K562 (cell line): ENCODE data around the gene KRTAP16-1. TPM values are rescaled to one million over a fixed set of nuclear protein-coding genes. Genes with fewer than 3 reads are reported as not detected.

Experiments
- ATAC-seq: fragments of 200-7000 bp; cut with Tn5 transposase; 3 replicates; pipeline ENCODE4 v1.9.1; 2020; ENCODE audit warnings: moderate library complexity
- BruUV-seq: library from RNA; stranded (reverse); fragments of 400-500 nt; replicated peaks from 2 replicates; lab custom pipeline; 2021; lab: Mats Ljungman, UMichigan
- CTCF ChIA-PET: fragments of 300-600 bp; formaldehyde crosslinking; extraction: SDS; loops from one replicate; lab custom pipeline; 2021; ENCODE audit warnings: low intra/inter-chr PET ratio; lab: Yijun Ruan, JAX
- POLR2A ChIA-PET: fragments of 300-600, 350-650 bp; sonication (Branson Sonifier 250); formaldehyde crosslinking; extraction: SDS; loops from one replicate; lab custom pipeline; 2021; ENCODE audit warnings: antibody characterized with exemption, inconsistent platforms; lab: Yijun Ruan, JAX
- DNase-seq, 4 experiments: peaks; one replicate each; pipeline versions ENCODE4 v3.0.0 to v3.0.0-alpha.2; 2011 to 2018; ENCODE audit warnings: low spot score in 3 of 4, mixed read lengths in 3 of 4; ENCODE audit errors: extremely low read depth in 1 of 4
- FAIRE-seq: peaks from 2 replicates; lab custom pipeline; 2011; peaks lifted over from hg19 to GRCh38; lab: Jason Lieb, UNC
- H2AFZ ChIP-seq: 2 replicates; pipeline ENCODE4 v1.6.0; 2011; ENCODE audit warnings: low read depth, low read length, control low read depth, inconsistent platforms
- H3K27ac ChIP-seq: fragments of 200-600 bp; 3 replicates; pipeline ENCODE4 v1.8.0; 2011; ENCODE audit warnings: low read depth, mild to moderate bottlenecking, control low read depth, inconsistent platforms, low read length, moderate library complexity, mixed read lengths; ENCODE audit errors: extremely low read depth
- H3K27me3 ChIP-seq, 2 experiments: fragments of 300-600 bp in 1 of 2; 2 replicates in 1 of 2; 3 replicates in 1 of 2; pipeline versions ENCODE4 v1.6.0 to v1.8.0; 2011; ENCODE audit warnings: inconsistent platforms in 2 of 2, low read length in 2 of 2, mild to moderate bottlenecking in 1 of 2, mixed read lengths in 1 of 2, moderate library complexity in 1 of 2; ENCODE audit not compliant: control insufficient read depth in 2 of 2, insufficient read depth in 2 of 2
- H3K36me3 ChIP-seq: fragments of 300-600 bp; 3 replicates; pipeline ENCODE4 v1.8.0; 2011; ENCODE audit warnings: mild to moderate bottlenecking, low read length, inconsistent platforms; ENCODE audit not compliant: control insufficient read depth, insufficient read depth
- H3K4me1 ChIP-seq, 2 experiments: fragments of 200-600 bp in 1 of 2; replicated peaks in 1 of 2; 2 replicates in 1 of 2; 3 replicates in 1 of 2; pipeline versions ENCODE4 v1.5.1 to v1.8.0; 2011; ENCODE audit warnings: inconsistent platforms in 2 of 2, low read length in 2 of 2, mild to moderate bottlenecking in 1 of 2, mixed read lengths in 1 of 2, moderate library complexity in 1 of 2; ENCODE audit not compliant: control insufficient read depth in 2 of 2, insufficient read depth in 2 of 2
- H3K4me2 ChIP-seq: 2 replicates; pipeline ENCODE4 v1.6.1; 2011; ENCODE audit warnings: low read length, control low read depth, inconsistent platforms, mixed read lengths; ENCODE audit not compliant: insufficient read depth
- H3K4me3 ChIP-seq: fragments of 200-600 bp; sonication (generic), shearing (Covaris generic); 2 replicates; pipeline ENCODE4 v1.5.1; 2016; ENCODE audit warnings: control low read depth, inconsistent platforms
- H3K79me2 ChIP-seq: fragments of 200-600 bp; 3 replicates; pipeline ENCODE4 v1.8.0; 2011; ENCODE audit warnings: low read length, inconsistent platforms; ENCODE audit not compliant: control insufficient read depth, insufficient read depth
- H3K9ac ChIP-seq, 2 experiments: 2 replicates each; pipeline versions ENCODE4 v1.6.0 to v1.6.1; 2011; ENCODE audit warnings: low read depth in 2 of 2, low read length in 2 of 2, control low read depth in 1 of 2, inconsistent platforms in 1 of 2, mild to moderate bottlenecking in 1 of 2, mixed read lengths in 1 of 2; ENCODE audit not compliant: insufficient read depth in 1 of 2
- H3K9me1 ChIP-seq: one replicate; pipeline ENCODE4 v1.6.0; 2011; ENCODE audit warnings: inconsistent platforms, mild to moderate bottlenecking, low read length, moderate library complexity; ENCODE audit not compliant: control insufficient read depth, insufficient read depth
- H3K9me3 ChIP-seq: replicated peaks from 2 replicates; pipeline ENCODE4 v1.5.1; 2011; ENCODE audit warnings: low read depth, low read length, inconsistent platforms; ENCODE audit not compliant: control insufficient read depth, insufficient read depth
- H4K20me1 ChIP-seq: replicated peaks from 2 replicates; pipeline ENCODE4 v1.6.1; 2011; ENCODE audit warnings: low read length, inconsistent platforms, mixed read lengths; ENCODE audit not compliant: control insufficient read depth, insufficient read depth
- ARID2 ChIP-seq: fragments of 450-650 bp; IDR thresholded peaks from 2 replicates; pipeline ENCODE4 v1.6.1; 2017; ENCODE audit warnings: antibody characterized with exemption, mild to moderate bottlenecking
- ARNT ChIP-seq, 2 experiments: fragments of 450-650 bp; IDR thresholded peaks; 2 replicates each; pipeline ENCODE4 v1.6.1; 2016; ENCODE audit warnings: mild to moderate bottlenecking in 1 of 2
- CEBPB ChIP-seq: fragments of 450-650 bp; IDR thresholded peaks from 2 replicates; pipeline ENCODE4 v1.6.1; 2016; ENCODE audit warnings: missing genetic modification characterization, missing compliant biosample characterization
- CTCF ChIP-seq, 3 experiments: IDR thresholded peaks in 2 of 3; conservative IDR thresholded peaks in 1 of 3; 2 replicates each; pipeline ENCODE4 v1.5.1; 2011 to 2012; ENCODE audit warnings: low read length in 3 of 3, mild to moderate bottlenecking in 3 of 3, control low read depth in 2 of 3, improper control_type of control experiment in 1 of 3, inconsistent platforms in 1 of 3, low read depth in 1 of 3, mixed read lengths in 1 of 3, moderate library complexity in 1 of 3; ENCODE audit not compliant: insufficient read depth in 2 of 3
- DMBX1 ChIP-seq: fragments of 250-450 bp; sonication (Bioruptor Pico); IDR thresholded peaks from 2 replicates; pipeline ENCODE4 v1.8.0; 2022; ENCODE audit warnings: inconsistent platforms, mild to moderate bottlenecking, moderate library complexity, borderline replicate concordance
- ELF1 ChIP-seq: fragments of 200-800 bp; sonication (Bioruptor generic); IDR thresholded peaks from 2 replicates; pipeline ENCODE4 v1.6.1; 2016; ENCODE audit warnings: missing genetic modification characterization, missing compliant biosample characterization
- GTF2F1 ChIP-seq: IDR thresholded peaks from 2 replicates; pipeline ENCODE4 v1.6.1; 2011; ENCODE audit warnings: low read depth, low read length, improper control_type of control experiment
- MLX ChIP-seq, 2 experiments: fragments of 450-650 bp in 1 of 2; sonication (generic) in 1 of 2; formaldehyde crosslinking; conservative IDR thresholded peaks; 2 replicates each; pipeline versions ENCODE4 v1.4.0 to v1.8.1; 2020 to 2022; ENCODE audit warnings: mild to moderate bottlenecking in 1 of 2, missing genetic modification reagents in 1 of 2
- RAD21 ChIP-seq, 2 experiments: fragments of 250-450 bp in 1 of 2; fragments of 450-650 bp in 1 of 2; sonication (Bioruptor Pico) in 1 of 2; formaldehyde crosslinking in 1 of 2; IDR thresholded peaks in 1 of 2; conservative IDR thresholded peaks in 1 of 2; 2 replicates each; pipeline versions ENCODE4 v1.4.0 to v1.8.0; 2020 to 2022; ENCODE audit warnings: mild to moderate bottlenecking in 2 of 2, moderate library complexity in 1 of 2
- SIX5 ChIP-seq, 2 experiments: IDR thresholded peaks; 2 replicates each; pipeline ENCODE4 v1.6.1; 2011; ENCODE audit warnings: low read length in 2 of 2, borderline replicate concordance in 1 of 2, low read depth in 1 of 2, mild to moderate bottlenecking in 1 of 2, moderate library complexity in 1 of 2; ENCODE audit not compliant: insufficient read depth in 1 of 2
- ZFP30 ChIP-seq: fragments of 250-450 bp; sonication (Bioruptor Pico); IDR thresholded peaks from 2 replicates; pipeline ENCODE4 v1.8.0; 2022; ENCODE audit warnings: moderate library complexity, mild to moderate bottlenecking, inconsistent platforms, borderline replicate concordance
- ZNF740 ChIP-seq, 3 experiments: fragments of 200-800 bp in 1 of 3; sonication (Bioruptor generic) in 1 of 3; sonication (generic) in 1 of 3; formaldehyde crosslinking in 1 of 3; IDR thresholded peaks; 2 replicates each; pipeline versions ENCODE4 v1.6.1 to v1.8.0; 2016 to 2022; ENCODE audit warnings: mild to moderate bottlenecking in 2 of 3, missing compliant biosample characterization in 2 of 3, missing genetic modification characterization in 2 of 3, missing genetic modification reagents in 1 of 3
- ZNF780A ChIP-seq: fragments of 250-450 bp; sonication (Bioruptor Pico); IDR thresholded peaks from 2 replicates; pipeline ENCODE4 v1.5.0; 2021; ENCODE audit warnings: mild to moderate bottlenecking
- WGBS: fragments of 100-300 bp; shearing (Covaris generic); methylation state at CpG from one replicate; pipeline ENCODE4 v1.1.6; 2016; ENCODE audit warnings: low coverage, mixed read lengths; ENCODE audit not compliant: insufficient coverage; ENCODE audit errors: missing lambda C conversion rate; 5-methylcytosine and 5-hydroxymethylcytosine counted together
- in situ Hi-C: fragments of 300-500 bp; cut with MboI; formaldehyde crosslinking; loops from 4 replicates; pipeline ENCODE4 v1.15.0; 2018; ENCODE audit warnings: inconsistent platforms, mixed read lengths
- intact Hi-C: fragments of 100-400 bp; cut with micrococcal nuclease; formaldehyde crosslinking; loops from 2 replicates; pipeline ENCODE4 v1.14.2; 2022
- polyA plus RNA-seq, 8 experiments: library from polyadenylated mRNA; depleted of rRNA in 4 of 8; stranded (reverse) in 5 of 8; unstranded in 3 of 8; fragments of >200 nt; fragmentation: Nextera tagmentation in 2 of 8; fragmentation: Illumina TruSeq in 1 of 8; extraction: Ambion mirVana in 2 of 8; extraction: Trizol in 1 of 8; gene quantifications; 2 replicates each; pipeline versions ENCODE4 v1.2.1 to v1.2.3, GENCODE V29; 2011 to 2014; ENCODE audit warnings: inconsistent platforms in 1 of 8, missing spikeins in 1 of 8
- total RNA-seq, 7 experiments: library from RNA; depleted of rRNA in 6 of 7; stranded (reverse); fragments of >200 nt in 6 of 7; fragmentation: Illumina TruSeq in 2 of 7; extraction: Trizol in 2 of 7; gene quantifications; 2 replicates each; pipeline versions ENCODE4 v1.2.1 to v1.2.3, GENCODE V29; 2011 to 2021; ENCODE audit warnings: low replicate concordance in 1 of 7

Gene KRTAP16-1
- total and polyA plus RNA-seq, 9 of the 15 experiments (the other 6 are each of a cell fraction or from before 2014, with no cell fraction given), result not detected

- TF ChIP-seq ZNF740 (CRISPR knock-in tag; IDR thresholded peaks at IDR 0.05), result no peak
- no peak for TF ChIP-seq ZNF740 (tag; IDR thresholded peaks at IDR 0.05)
- no peak for TF ChIP-seq ARID2
- no peak for TF ChIP-seq ZNF780A (CRISPR knock-in tag)
- TF ChIP-seq CEBPB (tag), result no peak
Observed at GRCh38 chr17:41325126-41325525, 16.0 kb upstream of the KRTAP16-1 start (continued).

GRCh38 chr17:41324180-41325075 is 15.3 kb upstream of the KRTAP16-1 start:
- ATAC-seq (peak; percentile 66), DNase-seq (peak in 1 of 4 experiments; percentile 16), FAIRE-seq (no peak)
- H3K4me3 ChIP-seq, result no peak overlapping the region
- intact Hi-C loops (loop anchor here (5.0 kb wide), 1 partner anchor 417 kb away; no protein-coding TSS in a partner anchor), in situ Hi-C loops (no loop called here)
- no peaks in the 10 kb centered on the region; the same call in 1 of the 2 replicates for H4K20me1 ChIP-seq
- no peaks in the 10 kb centered on the region for H3K9me1 ChIP-seq
- H3K9me3 ChIP-seq, result no peaks in the 10 kb centered on the region
- no peak overlapping the region for H2AFZ ChIP-seq
- no peak overlapping the region for H3K9ac ChIP-seq
- no peaks in the 10 kb centered on the region for H3K79me2 ChIP-seq
- H3K27ac ChIP-seq, result no peak overlapping the region
- H3K36me3 ChIP-seq, result no peaks in the 10 kb centered on the region
- WGBS, result 1% methylated on average over 16 of the region's 16 CpGs
- H3K27me3 ChIP-seq, result no peaks in the 10 kb centered on the region; a peak in 1 of 5 replicates
- no peaks in the 10 kb centered on the region for H3K4me1 ChIP-seq
- H3K4me2 ChIP-seq, result no peak overlapping the region
- ChIA-PET CTCF (interaction anchor here (1.0 kb wide), 1 partner anchor 224 kb away, joined by 3 read pairs; no protein-coding TSS in a partner anchor), POLR2A (interaction anchor here (1.1 kb wide), 1 partner anchor 12 kb away, joined by 3 read pairs; no protein-coding TSS in a partner anchor)
- BruUV-seq, result no TSS peak
- TF ChIP-seq ELF1 (tag), result no peak
- no peak for TF ChIP-seq ZFP30 (CRISPR knock-in tag)
- TF ChIP-seq ARNT (IDR thresholded peaks at IDR 0.05), result no peak
- no peak for TF ChIP-seq GTF2F1
- no peak for TF ChIP-seq SIX5 (IDR thresholded peaks at IDR 0.05; ENCODE audit: borderline replicate concordance in 1 of 2, insufficient read depth in 1 of 2, low read depth in 1 of 2, low read length in 2 of 2)
- TF ChIP-seq DMBX1, result no peak
- TF ChIP-seq MLX (CRISPR knock-in tag; conservative IDR thresholded peaks at IDR 0.05), result no peak
- TF ChIP-seq RAD21 (CRISPR knock-in tag; conservative IDR thresholded peaks at IDR 0.05 in 1 of 2, IDR thresholded peaks at IDR 0.05 in 1 of 2), result peak in 1 of 2 experiments; percentile 32; a peak in 2 of 4 replicates
- peak; percentile 22 to 31 (median 22); a peak in 1 of 6 replicates for TF ChIP-seq CTCF (IDR thresholded peaks at IDR 0.05 in 2 of 3, conservative IDR thresholded peaks at IDR 0.05 in 1 of 3; ENCODE audit: insufficient read depth in 2 of 3, low read depth in 1 of 3, low read length in 3 of 3)
